HG02943 (cell line): ENCODE results near the gene RXRA.

Experiments used
- ATAC-seq: cut with Tn5 transposase; IDR thresholded peaks from one replicate; pipeline ENCODE4 v1.9.1; 2021; ENCODE audit warnings: mild to moderate bottlenecking, low read depth, moderate library complexity; ENCODE audit not compliant: unreplicated experiment

The RXRA gene

GRCh38 chr9:134321531-134321930 lies 4.7 kb upstream of the RXRA start:
- ATAC-seq: no peak

DNA sequence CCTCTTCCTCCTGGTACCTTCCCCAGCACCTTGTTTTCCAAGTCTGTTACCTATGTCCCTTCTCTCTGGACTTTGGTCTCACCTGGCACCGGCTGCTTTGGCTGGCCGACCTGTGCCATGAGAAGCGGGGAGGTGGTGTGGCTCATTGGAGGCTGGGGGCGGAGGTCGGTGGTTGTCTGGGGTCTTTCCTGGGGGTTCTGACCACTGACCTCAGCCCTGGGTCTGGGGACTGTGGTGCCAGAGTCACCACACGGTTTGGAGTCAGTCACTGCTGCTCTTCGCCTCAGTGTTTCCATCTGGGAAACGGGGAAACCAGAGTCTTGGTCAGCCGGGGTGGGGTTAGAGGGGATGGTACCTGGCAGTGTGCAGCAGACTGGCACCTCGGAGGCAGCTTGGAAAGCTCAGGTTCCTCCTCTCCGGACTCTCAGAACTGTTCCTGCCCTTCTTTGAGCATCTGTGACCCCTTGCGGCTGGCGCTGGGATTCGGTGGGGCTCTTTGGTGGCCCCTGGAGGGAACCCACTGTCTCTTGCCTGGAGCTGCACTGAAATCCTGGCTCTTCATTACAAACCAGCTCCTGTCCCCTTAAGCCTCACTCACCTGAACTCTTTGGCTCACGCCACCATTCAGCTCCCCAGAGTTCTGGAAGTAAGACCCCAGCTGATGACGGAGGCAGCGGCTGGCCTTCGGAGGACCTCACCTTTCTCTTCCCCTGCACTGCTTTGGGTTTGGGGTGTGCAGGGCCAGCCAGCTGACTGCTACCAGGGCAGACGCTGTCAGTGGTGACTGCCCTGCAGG lies 4.1 kb upstream of the RXRA start:
- ATAC-seq: no peak

DNA sequence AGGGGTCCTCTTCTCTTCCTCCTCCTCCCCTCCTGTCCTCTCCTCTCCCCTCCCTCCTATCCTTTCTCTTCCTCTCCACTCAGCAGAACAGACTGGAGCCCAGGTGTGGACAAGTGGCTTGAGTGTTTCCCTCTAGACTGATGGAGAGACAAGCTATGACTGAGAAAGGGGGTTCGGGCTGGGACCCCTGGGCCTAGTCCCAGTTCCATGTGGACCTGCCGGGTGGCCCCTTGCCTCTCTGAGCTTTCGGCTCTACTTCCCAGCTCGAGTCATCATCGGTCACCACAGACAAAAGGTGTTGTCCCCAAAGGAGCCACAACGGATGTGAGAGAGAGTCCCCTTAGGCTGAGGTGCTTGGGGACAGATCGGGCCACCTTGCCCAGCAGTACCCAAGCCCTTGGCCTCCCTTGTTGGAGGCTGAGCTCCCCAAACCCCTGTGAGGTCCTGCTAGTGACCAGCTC lies 3.4 kb upstream of the RXRA start:
- no peak for ATAC-seq

DNA sequence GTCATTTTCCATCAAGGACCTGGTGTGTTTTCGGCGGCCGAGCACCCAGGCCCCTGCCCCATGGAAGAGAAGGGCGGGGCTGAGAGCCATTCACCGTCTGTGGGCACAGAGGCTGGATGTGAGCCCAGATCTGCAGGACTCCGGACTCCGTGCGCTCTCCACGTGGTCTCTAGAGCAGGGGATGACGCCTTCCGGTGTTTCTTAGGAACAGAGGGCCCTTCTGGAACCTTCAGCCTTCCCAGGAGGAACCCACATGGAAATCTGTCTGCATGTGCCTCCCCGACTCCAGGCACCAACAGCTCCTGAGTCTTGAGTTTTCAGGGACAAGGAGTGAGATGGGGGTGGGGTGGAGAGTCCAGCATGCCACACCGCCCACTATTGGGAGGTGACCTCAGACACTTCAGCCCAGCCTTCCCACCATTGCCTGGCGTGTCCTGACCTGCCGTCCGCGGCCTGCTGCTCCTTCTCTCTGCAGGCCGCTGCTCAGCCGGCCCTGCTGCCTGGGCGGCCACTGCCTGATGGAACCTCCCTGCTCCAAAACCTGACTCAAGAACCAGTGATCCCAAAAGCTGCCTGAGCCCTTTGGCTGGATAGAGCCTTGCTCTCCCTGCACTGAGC lies 2.4 kb upstream of the RXRA start:
- ATAC-seq: no peak

- ATAC-seq: no peak
Measured at GRCh38 chr9:134324359-134325095, 1.7 kb upstream of the RXRA start.

- ATAC-seq: no peak
Measured at GRCh38 chr9:134325096-134325812, 1.0 kb upstream of the RXRA start.

DNA sequence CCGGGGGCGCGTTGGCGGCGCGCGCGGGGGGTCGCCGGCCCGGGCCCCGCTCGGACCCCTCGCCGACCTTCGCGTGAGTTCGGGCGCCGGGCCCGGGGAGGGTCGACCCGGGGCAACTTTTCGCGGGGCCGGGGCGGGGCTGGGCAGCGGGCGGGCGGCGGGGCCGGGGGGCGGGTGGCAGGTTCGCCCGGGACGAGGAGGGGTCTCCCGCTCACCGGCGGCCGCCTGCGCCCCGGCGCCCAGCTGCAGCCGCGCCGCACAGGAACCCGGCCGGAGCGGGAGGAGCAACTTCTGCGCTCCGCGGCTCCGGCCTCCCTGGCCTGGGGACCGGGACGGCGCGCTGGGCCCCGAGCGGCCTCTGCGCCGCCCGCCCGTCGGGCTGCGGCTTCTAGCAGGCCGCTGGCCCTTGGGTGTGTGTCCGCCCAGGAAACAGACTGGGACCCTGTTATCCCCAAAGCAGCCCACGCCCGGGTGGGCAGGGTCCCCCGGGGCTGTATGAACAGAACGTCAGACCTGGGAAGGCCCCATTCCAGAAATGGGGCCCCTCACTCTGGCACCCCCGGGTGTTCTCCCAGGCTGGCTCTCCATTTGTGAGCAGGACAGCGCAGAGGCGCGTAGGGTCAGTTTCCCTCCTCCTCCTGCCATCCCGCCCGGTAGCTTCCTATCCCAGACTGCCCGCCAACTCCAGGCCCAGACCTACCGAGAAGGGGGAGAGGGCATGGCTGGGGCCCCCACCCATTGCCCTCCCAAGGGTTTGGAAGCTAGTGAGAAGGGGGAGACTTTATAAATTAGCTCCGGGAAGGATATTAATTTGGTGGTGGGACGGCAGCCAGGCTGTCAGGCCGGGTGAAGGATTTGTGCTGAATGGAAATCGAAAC lies 708 bp downstream of the RXRA start:
- ATAC-seq: no peak

DNA sequence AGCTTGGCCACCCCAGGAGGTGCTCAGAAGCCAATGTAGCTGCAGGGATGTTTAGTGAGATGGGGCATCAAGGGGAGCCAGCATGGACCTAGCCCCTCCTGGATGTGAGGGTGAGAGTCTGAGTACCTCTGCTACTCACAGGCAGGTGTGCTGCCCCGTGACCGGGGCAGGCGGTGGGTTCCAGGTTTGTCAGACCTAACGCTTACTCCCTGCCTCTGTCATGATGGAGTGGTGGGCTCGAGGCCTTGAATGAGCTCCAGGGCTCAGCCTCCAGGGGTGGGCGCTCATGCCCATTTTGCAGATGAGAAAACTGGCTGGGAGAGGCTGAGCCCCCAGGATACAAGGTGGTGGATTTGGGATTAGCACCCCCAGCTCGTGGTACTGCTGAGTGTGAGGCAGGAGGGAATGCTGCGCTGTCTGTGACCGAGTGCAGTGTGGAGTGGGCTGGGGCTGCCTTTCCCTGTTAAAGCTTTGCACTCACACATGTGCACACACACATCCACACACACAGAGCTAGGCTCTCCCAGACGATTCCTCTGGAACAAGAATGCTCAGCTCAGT lies 1.5 kb downstream of the RXRA start:
- no peak for ATAC-seq

GRCh38 chr9:134328341-134328840 lies 2.1 kb downstream of the RXRA start:
- no peak for ATAC-seq

- ATAC-seq: no peak
Measured at GRCh38 chr9:134328841-134329575, 2.8 kb downstream of the RXRA start.

- ATAC-seq: no peak
Measured at GRCh38 chr9:134329576-134329855, 3.3 kb downstream of the RXRA start.

DNA sequence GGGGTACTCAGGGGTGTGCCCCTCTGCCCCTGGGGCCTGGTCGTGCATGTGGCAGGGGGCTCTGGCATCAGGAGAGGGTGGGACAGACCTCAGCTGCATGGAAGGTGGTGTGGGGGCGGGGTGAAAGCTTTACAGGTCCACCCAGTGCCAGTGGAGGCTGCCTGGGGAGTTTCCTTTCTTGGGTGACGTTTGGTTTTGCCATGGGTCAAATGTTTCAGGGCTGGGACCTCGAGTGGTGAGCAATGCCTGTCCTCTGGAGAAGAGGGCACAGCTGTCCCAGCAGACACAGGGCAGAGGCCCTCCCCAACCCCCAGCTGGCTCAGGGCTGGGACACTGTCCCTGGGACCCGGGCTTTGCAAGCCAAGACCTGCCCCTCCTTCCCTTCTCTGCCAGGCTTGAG lies 3.6 kb downstream of the RXRA start:
- ATAC-seq: no peak

- no peak for ATAC-seq
Measured at GRCh38 chr9:134330590-134330989, 4.3 kb downstream of the RXRA start.

DNA sequence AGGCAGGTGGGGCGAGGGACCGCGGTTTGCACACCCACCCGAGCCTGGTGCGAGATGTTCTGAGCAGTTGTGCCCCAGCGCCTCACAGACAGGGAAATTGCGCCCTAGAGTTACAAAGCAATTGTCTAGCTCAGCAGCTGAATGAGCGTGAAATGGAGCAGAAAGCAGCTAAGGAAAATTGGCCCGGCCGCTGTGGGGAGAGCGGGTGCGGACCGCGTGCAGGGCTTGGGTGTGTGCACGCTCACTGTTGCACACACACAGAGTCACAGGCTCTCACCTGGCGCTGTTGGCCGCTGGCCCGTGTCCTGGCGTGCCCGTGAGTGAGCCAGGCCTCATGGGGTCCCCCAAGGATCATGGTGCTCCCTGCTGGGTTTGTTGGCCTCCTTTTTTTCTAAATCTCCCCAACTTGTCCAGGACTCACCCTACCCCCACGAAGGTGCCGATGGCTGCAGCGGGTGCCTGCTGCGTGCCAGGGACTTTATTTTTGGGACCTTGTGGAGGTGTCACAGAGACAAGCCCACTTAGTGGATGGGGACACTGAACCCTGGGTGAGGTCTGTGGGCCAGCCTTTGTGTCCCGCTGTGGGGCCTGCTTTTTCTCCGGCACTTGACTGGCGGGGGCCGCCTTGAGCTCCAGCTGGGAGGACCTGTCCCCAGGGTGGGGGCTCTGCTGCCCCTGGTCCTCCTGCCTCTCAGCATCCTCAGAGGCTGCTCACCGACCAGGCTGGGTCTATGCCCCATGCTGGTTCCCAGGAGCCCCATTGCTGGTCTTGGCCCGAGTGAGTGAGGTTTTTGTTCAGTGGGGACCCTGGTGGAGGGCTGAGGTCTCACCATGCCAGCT lies 5.2 kb downstream of the RXRA start:
- ATAC-seq: no peak

DNA sequence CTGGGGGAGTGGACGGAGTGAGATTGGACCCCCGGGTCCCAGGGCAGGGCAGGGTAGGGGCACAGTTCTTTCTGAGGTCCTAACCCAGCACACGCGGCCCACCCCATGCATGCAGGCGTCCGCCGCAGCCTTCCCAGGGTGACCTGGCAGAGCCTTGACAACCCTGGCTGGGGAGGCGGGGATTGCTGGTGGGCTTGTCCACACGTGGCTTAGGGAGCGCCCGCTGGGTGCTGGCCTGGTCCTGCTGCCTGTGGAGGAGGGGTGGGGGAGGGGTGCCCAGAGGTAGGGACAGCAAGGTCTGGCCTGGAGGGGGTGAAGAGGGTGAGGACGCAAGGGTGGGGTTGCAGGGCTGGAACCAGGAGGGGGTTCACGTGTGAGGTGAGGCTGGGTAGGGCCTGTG lies 6.0 kb downstream of the RXRA start:
- ATAC-seq: no peak

GRCh38 chr9:134332841-134333233 lies 6.6 kb downstream of the RXRA start:
- no peak for ATAC-seq

DNA sequence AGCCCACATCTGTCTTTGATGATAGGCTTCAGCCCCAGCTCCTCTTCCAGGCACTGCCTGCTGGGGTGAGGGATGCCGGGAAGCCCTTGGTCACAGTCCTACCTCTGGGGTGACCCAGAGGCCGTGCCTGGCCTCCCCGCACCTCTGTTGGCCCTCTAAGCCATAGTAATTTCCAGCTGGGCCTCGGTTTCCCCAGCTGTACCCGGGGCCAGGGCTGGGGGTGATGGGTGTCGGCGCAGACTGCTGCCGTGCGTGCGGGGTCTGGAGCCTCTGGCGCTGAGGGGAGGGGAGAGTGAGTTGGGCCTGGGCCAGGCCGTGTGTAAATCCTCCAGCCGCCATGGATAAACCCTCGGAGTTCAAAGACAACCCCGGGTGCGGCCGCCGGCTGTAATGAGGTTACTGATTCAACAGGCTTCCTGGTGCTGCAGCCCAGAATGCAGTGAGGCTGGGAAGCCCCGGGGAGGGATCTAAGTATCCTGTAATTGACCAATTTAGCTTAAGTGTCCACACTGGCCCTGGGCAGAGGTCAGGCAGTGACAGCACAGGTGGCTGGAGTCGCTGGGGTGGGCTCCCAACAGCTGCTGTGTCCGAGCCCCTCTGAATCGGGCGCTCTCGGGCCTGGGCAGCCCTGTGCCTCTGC lies 7.1 kb downstream of the RXRA start:
- ATAC-seq: no peak
